GM19035 (cell line): ENCODE measurements around the gene GTPBP6.
"Not testable (repeated sequence)": the region's sequence is repeated elsewhere in the genome, so short reads cannot be mapped to it uniquely, and the experiment has no call there.

Experiments
- ATAC-seq: cut with Tn5 transposase; IDR thresholded peaks from one replicate; pipeline ENCODE4 v1.9.1; 2021; ENCODE audit not compliant: unreplicated experiment

The GTPBP6 gene

DNA sequence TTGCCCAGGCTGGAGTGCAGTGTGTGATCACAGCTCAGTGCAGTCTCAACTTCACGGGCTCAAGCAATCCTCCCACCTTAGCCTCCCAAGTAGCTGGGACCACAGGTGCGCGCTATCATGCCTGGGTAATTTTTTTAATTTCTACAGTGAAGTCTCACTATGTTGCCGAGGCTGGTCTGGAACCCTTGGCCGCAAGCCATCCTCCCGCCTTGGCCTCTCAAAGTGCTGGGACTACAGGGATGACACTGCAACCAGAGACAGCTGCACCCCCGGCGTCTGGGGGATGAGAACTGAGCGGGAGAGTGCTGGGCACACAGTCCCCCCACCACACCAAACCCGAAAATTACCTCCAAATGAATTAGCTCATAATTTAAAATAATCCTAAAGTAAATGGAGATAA lies 33.1 kb upstream of the GTPBP6 start:
- ATAC-seq, result no peak

DNA sequence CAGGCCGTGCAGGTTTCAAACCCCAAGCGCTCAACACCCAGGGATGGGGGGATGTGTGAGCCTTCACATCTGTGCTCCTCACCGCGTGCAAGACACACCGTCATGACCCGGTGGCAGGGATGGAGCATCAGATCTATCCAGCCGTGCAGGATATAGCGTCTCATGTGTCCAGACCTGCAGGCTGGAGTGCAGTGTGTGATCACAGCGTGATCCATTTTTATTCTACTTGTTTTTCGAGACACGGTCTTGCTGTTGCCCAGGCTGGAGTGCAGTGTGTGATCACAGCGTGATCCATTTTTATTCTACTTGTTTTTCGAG lies 32.7 kb upstream of the GTPBP6 start:
- ATAC-seq, result not testable (repeated sequence)

DNA sequence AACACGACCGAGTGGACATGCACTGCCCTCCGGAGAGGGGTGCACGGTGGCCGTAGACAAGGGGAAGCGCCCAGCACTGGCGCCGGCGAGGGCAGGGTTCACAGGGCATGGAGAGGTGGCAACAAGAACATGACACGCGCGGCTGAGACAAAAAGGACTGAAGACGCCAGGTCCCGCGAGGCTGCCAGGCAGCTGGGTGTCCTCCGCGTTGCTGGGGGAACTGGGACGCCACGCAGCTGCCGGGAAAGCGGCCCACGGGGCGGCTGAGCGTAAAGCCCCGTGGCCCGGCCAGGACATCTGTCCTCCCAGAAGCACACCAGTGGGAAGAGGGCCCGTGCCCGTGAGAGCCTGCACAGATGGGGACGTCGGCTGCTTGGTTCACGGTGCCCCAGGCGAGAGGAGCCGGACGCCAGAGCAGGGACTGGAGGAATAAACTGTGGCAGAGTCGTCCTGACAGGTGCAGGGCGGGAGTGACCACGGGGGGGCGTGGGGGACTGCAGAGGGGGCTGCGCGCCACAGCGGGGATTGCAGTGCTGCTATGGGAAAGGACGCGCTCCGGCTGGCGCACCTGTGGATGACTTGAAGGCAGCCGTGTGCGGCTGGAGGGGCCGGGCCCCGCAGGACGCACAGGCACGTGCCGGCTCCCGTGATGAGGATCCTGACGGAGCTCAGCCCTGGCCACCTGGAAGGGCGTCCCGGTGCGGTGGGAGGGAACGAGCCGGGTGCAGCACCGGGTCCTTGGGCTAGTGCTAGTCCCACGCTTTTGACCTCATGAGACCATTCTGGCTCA lies 32.1 kb upstream of the GTPBP6 start:
- no peak for ATAC-seq

DNA sequence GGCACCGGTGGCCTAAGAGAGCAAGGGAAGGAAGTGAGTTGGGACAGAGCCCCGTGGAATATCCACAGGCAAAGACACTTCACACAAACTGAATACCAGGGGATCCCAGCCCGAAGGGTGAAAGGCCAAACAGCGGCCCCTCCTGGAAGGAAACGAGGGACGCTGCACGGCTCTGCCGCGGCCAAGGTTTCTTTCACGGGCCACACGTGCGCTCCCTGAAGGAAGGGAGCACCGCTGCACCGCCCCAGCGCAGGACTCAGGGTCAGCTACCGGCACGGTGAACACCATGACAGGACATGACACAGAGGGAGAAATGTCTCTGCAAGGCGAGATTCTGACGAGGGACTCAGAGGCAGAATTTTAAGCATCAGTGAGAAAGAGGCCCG lies 31.5 kb upstream of the GTPBP6 start:
- no peak for ATAC-seq

DNA sequence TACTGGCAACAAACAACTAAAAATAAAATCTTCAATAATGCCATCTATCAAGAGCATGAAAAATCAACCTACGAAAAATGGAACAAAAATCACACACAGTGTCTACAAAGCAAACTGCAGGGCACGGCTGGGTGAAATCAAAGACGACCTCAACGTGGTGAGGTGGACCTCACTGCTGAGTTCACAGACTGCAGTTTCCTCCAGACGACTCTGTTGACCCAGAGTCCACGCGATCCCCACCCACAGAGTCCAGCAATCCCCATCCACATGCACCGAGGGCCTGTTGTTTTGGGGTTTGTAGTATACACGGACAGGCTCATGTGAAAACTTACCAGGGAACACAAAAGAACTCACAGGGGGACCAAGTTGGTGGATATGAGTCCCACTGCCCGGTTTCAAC lies 31.1 kb upstream of the GTPBP6 start:
- ATAC-seq, result no peak

DNA sequence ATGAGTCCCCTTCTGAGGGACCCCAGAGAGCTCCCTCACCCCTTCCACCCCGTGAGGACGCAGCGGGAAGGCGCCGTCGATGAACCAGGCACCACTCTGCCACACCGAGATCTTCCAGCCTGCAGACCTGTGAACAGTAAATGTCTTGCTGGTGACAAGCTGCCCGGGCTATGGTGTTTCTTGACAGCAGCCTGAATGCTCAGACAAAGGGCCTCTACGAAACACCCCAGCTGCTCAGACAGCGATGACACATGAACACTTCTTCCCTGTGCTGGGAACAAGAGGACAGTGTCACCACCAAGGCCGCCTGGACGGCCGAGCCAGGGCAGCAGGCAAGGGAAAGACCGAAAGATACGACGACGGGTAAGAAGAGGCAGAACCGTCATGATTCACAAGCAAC lies 30.6 kb upstream of the GTPBP6 start:
- ATAC-seq, result no peak

DNA sequence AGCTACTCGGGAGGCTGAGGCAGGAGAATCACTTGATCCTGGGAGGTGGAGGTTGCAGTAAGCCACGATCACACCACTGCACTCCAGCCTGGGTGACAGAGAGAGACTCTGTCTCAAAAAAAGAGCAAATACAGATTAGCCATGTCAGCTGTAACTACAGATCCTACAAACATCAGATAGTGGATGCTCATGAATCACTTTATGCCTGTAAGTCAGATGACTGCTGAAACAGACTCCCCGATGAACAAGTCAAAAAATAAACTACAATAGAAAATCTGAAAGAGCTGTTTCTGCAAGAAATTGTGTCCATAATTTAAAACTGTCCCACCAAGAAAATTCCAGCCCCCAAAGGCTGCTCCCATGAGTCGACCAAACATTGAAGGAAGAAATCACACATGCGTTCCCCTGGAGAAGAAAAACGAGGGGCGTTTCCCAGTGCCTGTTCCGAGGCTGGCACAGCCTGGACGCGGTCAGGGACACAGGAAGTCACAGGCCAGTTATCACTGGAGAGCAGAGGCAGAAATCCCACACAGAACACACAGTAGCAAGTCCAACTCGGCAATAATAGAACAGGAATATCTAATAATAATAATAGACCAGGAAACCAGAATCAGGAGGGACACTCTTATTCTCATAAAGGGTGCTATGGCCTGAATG lies 30.0 kb upstream of the GTPBP6 start:
- no peak for ATAC-seq

DNA sequence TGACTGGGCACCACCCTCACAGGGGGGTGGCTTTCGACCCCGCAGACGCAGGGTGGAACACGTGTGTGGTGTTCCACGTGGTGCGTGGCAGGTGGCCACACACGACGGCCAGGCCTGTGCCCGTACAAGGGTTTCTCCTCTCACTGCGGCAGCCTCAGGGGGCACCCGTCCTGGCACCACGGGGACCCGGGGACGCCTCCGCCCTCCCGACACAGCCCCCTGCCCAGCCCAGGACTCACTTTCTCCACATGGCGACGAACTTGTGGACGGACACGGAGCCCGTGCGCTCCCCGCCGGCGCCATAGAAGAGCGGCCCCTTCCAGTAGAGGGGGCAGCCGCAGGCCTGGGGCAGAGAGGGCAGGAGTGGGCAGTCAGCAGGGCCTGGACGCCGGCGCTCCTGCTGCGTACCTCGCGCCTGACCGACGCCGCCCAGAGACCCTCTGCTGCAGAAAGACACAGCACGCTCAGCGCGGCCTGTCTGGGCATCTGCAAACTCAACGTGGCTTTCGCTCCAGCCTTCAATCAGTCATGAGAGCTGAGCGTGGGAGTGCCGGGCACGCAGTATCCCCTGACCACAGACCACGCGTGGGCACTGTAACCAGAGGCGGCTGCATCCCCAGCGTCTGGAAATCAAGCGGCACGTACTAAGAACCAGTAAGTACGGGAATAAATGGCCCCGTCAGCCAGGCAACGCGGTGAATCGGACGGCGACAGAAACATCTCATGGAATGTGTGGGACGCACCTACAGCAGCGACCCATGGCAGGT lies 28.9 kb upstream of the GTPBP6 start:
- no peak for ATAC-seq

DNA sequence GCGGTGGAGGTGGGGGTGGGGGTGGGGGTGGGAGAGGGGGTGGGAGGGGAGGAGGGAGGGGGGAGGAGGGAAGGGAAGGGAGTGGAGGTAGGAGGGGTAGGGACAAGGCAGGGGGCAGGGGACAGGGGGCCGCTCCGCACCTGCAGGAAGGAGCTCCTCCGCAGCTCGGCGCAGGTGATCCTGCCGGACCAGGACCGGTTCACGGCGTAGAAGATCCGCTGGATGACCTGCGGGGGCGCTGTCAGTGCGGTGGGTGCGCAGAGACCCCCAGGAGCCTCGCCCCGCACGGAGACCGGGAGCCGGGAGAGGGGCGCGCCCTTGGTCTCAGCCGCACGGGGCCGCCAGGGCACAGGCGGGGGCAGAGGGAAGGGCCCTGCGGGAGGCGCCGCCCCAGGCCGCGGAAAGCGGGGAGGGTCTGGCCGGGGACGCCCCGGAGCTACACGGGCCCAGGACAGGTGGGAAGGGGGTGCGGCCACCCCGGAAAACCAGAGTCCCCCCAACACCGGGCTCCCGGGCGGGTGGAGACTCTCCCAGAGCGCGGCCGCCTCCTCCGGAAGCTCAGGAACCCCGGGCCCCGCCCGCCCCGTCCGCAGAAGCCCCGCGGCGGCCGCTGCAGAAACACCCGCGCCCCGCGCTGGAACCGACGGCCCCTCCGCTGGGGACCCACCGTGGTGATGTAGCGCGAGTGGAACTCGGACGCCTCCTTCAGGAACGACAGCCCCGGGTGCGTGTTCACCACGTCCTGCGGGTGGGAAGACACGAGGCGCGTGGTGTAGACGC lies 27.6 kb upstream of the GTPBP6 start:
- ATAC-seq, result no peak

DNA sequence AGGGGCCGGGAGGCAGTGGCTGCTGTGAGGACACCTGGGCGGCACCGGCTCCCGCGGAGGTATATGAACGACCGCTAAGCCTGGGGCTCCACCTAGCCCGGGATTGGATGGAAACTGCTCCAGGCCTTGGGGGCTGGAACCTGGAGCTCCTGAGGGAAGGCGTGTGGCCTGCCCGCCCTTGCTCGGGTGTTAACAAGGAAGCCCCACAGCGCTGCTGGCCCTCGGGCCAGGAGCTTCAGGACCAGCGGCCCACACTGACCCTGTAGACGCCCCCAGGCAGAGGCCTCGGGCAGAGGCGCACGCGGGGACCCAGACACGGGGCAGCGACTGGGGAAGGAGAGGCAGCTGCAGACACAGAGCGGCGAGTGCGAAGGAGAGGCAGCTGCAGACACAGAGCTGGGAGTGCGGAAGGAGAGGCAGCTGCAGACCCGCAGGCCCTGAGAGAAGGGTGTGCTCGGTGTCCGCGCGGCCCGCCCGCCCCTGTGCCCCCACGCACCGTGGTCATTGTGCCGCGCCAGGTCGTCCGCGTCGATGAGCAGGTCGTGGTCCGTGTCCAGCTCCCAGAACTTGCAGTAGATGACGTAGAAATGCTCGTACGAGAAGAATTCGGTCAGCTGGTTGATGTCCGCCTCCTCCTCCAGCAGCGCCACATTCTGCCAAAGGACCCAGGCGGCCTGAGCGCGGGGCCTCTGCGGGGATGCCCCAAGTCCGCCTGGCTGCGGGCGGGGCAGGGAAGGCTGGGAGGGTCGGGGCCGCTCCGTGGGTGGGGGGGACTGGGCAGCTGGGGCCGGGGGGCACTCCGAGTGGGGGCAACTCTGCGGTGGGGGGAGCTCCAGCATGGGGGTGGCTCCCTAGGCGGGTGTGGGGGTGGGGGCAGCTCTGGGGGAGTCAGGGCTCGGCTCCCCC lies 26.7 kb upstream of the GTPBP6 start:
- ATAC-seq, result no peak

DNA sequence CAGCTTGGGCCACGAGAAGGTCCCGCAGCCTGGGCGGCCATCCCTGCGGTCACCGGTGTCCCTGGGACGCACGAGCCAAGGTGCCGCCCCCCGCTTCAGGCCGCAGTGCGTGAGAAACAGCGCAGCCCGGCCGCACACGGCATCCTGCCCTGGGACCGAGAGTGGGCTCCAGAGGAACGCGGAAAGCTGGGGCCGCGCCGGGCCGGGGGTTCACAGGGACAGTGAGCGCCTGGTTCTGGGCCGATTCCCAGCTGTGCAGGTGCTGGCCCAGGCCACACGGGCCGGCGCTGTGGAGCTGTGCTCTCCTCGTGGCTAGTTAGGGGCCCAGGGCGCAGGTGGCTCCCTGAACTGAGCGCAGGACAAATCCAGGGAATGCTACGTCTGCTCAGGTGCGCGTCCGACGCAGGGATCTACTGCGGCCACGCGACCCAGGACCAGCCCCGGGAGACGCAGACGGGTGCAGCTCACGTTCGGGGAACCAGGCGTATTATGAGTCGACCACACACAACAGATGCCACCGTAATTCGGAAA lies 25.8 kb upstream of the GTPBP6 start:
- no peak for ATAC-seq

DNA sequence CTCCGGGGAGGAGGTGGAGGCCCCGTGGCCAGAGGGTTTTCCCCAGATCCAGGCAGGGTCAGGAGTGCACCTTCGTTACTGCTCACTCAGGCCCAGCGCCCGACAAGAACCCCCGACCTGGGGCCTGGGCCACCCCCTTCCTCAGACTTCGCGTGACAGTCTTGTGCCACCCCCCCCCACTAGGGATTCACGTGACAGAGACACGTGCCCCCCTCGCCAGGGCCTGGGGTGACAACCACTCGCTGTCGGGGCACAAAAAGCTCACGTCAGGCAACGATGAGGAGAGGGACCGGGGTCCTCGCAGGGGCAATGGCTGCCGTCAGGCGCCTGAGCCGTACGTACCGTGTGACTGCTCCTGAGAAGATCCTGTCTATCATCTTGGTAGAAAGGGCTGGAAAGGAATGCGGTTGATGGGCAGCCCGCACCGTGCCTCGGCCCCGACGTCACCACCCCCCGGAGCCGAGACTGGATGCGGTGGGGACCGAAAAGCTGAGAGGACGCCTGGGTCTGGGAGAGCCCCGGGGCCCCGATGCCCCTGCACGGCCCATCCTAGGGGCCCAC lies 23.0 kb upstream of the GTPBP6 start:
- ATAC-seq, result no peak

DNA sequence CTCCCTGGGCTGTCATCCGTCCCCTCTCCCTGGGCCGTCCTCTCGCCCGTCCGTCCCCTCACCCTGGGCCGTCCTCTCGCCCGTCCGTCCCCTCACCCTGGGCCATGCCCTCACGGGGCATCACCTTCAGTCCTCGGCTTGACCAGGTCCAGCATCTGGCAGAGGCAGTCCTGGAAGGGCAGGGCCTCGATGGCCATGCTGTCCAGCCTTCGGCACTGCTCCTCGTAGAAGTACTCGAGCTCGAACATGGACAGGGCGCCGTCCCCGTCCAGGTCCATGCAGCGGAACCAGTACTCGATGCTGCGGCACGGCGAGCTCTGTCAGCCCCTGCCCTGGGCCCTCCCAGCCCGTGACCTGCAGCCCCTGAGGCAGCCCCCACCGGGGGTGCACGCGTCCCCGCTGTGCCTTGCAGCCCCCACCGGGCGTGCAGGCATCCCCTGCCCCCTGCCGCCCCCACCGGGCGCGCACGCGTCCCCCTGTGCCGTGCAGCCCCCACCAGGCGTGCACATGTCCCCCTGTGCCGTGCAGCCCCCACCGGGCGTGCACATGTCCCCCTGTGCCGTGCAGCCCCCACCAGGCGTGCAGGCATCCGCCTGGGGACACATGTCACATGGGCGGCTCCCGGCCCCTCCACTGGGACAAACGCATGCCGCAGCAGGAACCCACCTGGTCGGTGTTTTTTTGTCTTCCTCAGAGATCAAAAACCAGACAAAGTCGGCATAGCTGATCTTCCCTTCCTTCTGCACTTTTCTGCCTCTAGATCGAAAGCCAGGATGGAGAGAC lies 22.2 kb upstream of the GTPBP6 start:
- no peak for ATAC-seq

DNA sequence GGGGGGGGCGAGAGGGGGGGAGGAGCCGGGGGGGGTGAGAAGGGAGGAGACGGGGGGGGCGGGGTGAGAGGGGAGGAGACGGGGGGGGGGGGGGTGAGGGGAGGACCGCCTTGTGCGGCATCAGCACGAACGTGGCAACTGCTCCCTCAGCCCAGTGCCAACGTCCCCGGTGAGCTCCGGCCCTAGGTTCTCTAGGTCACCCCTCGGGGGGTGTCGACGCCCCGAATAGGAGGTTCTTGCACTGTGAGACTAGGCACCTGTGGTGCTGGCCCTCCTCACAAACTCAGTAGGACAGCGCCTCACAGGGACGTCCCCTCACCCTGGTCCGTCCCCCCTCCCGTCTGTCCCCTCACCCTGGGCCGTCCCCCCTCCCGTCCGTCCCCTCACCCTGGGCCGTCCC lies 21.5 kb upstream of the GTPBP6 start:
- ATAC-seq, result no peak

DNA sequence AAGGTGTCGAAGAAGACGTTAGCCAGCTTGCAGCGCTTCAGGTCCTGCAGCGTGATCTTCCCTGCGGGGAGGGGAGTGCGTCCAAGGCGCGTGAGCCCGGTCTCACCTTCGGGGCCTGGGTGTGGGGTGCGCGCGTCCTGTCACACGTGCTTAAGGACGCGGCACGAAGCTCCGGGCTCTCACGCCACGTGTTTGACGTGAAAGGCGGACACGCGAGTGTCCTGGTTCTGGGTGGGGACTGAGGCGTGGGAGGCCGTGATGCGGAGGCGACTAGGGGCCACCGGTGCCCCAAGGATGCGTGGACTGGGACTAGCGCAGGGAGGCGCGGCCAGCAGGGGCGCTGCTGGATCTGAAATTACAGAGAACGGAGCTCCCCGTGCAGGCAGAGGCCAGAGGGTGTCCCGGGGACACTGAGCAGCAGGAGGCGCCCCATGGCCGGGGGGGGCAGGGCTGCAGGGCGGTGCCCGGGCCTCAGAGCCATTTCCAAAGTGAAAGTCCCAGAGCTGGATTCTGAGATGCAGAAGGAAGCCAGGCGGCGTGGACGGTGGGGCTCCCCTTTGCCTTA lies 20.3 kb upstream of the GTPBP6 start:
- no peak for ATAC-seq

DNA sequence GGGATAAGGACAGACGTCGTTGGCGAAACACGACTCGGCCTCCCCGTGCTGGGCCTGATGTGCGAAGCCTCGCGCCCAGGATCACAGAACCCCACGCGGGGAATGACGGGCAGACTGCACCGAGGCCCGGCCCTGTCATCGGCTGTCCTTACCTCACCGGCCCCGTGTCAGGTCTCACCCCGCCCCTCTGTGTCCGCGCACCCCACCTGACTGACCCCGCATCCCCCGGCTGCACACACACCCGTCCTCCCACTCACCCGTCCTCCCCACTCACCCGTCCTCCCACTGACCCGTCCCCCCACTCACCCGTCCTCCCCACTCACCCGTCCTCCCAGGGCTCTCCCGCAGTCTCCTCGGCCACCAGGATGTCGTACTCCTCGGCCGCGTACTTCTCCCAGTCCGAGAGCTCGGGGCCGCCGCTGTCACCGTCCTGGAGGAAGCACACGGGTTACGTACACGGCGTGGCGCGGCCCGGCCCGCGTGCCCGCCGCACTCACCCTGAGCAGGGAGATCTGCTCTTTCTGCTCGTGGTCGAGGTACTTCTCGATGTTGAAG lies 19.8 kb upstream of the GTPBP6 start:
- no peak for ATAC-seq

DNA sequence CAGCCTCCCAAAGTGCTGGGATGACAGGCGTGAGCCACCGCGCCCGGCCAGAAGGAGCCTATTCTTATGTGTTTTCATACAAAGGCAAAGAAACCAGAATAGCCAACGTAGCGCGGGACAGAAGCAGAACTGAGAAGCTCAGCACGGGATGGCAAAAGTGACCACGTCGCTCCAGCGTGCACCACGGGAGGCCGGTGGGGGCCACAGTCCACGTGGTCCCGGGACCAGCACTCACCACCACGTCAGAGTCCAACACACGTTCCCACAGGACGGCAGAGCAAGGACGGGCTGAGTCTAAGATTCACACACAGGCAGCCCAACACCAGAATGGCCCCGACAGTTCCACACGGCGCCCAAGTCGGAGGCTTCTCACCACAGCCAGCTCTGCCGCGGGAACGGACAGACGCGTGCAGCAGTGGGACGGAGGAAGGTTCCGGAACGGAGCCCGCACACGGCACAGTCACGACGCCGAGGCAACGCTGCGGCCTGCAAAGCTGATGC lies 18.8 kb upstream of the GTPBP6 start:
- no peak for ATAC-seq

DNA sequence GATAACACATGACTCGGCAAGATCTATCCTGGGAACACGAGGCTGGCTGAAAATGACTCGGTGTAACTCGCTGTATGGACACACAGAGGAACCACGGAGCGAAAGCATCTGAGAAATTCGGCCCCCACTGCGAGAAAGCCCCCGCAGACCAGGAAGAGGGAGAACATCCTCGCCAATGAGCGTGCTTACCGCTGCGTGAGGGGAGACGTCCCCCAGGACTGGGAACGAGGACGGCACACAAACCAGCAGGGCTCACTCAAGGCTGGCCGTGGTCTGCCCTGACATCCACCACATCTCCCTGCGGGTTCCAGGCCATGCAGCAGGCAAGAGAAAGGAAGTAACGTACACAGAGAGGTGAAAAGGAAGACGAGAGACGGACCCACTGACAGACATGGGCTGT lies 17.6 kb upstream of the GTPBP6 start:
- no peak for ATAC-seq
